Stimulated activated CD8-positive, alpha-beta memory T cell treated with anti-CD3 and anti-CD28 coated beads, Interleukin-7, amount 100 ng/mL, for 48 hours (primary cell): Measurements from ENCODE around the gene ADAM21.
"Not testable (repeated sequence)": the region's sequence is repeated elsewhere in the genome, so short reads cannot be mapped to it uniquely, and the experiment has no call there.

Experiments
- DNase-seq, 2 donors: peaks; one replicate each; pipeline ENCODE4 v3.0.0-alpha.2; 2020; ENCODE audit warnings: low read depth in 1 of 2; ENCODE audit errors: extremely low read depth in 1 of 2

ADAM21 gene

GRCh38 chr14:70475459-70475858, 23.5 kb downstream of the ADAM21 start:
- DNase-seq, result not testable (repeated sequence)

GRCh38 chr14:70477356-70478105, 25.6 kb downstream of the ADAM21 start:
- DNase-seq, result not testable (repeated sequence)

DNA sequence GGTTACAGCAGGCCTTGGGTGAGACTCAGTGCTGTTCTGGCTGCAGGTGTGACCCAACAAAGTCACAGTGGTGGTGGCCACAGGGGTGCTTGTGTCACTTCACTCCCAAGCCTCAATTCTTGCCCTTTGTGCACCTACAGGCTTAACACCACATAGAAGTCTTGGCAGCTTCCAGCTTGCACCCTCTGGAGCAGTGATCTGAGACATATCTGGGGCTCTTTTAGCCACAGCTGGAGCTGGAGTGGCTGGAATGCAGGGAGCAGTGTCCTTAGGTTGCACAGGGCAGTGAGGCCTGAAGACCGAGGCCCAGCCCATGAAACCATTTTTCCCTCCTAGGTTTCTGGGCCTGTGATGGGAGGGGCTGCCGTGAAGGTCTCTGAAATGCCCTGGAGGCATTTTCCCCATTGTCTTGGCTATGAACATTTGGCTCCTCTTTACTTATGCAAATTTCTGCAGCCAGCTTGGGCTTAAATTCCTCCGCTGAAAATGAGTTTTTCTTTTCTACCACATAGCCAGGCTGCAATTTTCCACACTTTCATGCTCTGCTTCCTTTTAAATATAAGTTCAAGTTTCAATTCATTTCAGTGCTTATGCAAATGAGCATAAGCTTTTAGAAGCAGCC, 37.7 kb downstream of the ADAM21 start:
- DNase-seq, result no peak

GRCh38 chr14:70498191-70498590, 46.2 kb downstream of the ADAM21 start:
- DNase-seq, result no peak
